ENCODE results near the gene EFCAB13.

The EFCAB13 gene

GRCh38 chr17:47295037-47295873, 28.5 kb upstream of the EFCAB13 start:
- DNase-seq = no peak

- no peak for DNase-seq
Observed at GRCh38 chr17:47295874-47296255, 27.9 kb upstream of the EFCAB13 start.

GRCh38 chr17:47297661-47298400, 25.9 kb upstream of the EFCAB13 start:
- no peak for DNase-seq

GRCh38 chr17:47298712-47299111, 25.0 kb upstream of the EFCAB13 start:
- no peak for DNase-seq

- DNase-seq = no peak
Observed at GRCh38 chr17:47299239-47299910, 24.4 kb upstream of the EFCAB13 start.

GRCh38 chr17:47300718-47301117, 23.0 kb upstream of the EFCAB13 start:
- no peak for DNase-seq

- no peak for DNase-seq
Observed at GRCh38 chr17:47301161-47301560, 22.6 kb upstream of the EFCAB13 start.

- DNase-seq = no peak
Observed at GRCh38 chr17:47301831-47302230, 21.9 kb upstream of the EFCAB13 start.

- DNase-seq = no peak
Observed at GRCh38 chr17:47304186-47304585, 19.6 kb upstream of the EFCAB13 start.

- DNase-seq = no peak
Observed at GRCh38 chr17:47305302-47305923, 18.3 kb upstream of the EFCAB13 start.

GRCh38 chr17:47310186-47310733, 13.5 kb upstream of the EFCAB13 start:
- no peak for DNase-seq

- DNase-seq = no peak
Observed at GRCh38 chr17:47311420-47311819, 12.3 kb upstream of the EFCAB13 start.

- peak; percentile 31 for DNase-seq
Observed at GRCh38 chr17:47315451-47316266, 8.1 kb upstream of the EFCAB13 start.

- DNase-seq = no peak
Observed at GRCh38 chr17:47316311-47316710, 7.4 kb upstream of the EFCAB13 start.

- no peak for DNase-seq
Observed at GRCh38 chr17:47317119-47317518, 6.6 kb upstream of the EFCAB13 start.

- DNase-seq = no peak
Observed at GRCh38 chr17:47318197-47318918, 5.4 kb upstream of the EFCAB13 start.

- DNase-seq = no peak
Observed at GRCh38 chr17:47320879-47321502, 2.8 kb upstream of the EFCAB13 start.

GRCh38 chr17:47324224-47325020, 667 bp downstream of the EFCAB13 start:
- peak; percentile 84 for DNase-seq

GRCh38 chr17:47325176-47325575, 1.4 kb downstream of the EFCAB13 start:
- DNase-seq = no peak

- no peak for DNase-seq
Observed at GRCh38 chr17:47330548-47330947, 6.8 kb downstream of the EFCAB13 start.
